Measurements from ENCODE around the gene SPRED2.

DNA sequence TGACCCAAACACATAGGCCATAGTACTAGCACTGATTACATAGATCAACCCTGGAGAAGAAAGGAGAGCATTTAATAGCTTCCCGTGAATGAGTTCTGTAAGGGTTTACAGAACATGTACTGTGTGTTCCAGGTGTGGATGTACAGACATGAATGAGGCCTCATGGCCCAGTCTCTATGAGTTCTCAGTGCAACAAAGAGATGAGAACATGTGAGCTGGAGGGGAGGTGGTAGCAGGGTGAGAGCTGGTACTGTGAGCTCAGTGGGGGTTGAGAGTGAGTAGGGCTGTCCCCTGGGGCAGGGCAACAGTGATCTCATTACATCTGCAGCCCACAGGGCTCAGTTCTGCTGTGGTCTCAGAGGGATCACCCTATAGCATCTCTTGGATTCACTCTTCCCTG is 42.6 kb upstream of the SPRED2 start:
- TF ChIP-seq POLR2AphosphoS5 (IDR thresholded peaks at IDR 0.05) = no peak
- TF ChIP-seq EP300 (IDR thresholded peaks at IDR 0.05) = no peak
- TF ChIP-seq POLR2A (IDR thresholded peaks at IDR 0.05) = no peak

Measured in stomach (tissue), 4 donors.